Measurements from ENCODE around the gene DMRT2.

GRCh38 chr9:1083325-1083913 is 33.3 kb downstream of the DMRT2 start:
- TF ChIP-seq YY1 (IDR thresholded peaks at IDR 0.05; ENCODE audit: low read depth), result no peak
- no peak for TF ChIP-seq EGR1 (IDR thresholded peaks at IDR 0.05)
- TF ChIP-seq MAX (IDR thresholded peaks at IDR 0.05), result no peak
- no peak for TF ChIP-seq TAF1 (IDR thresholded peaks at IDR 0.05; ENCODE audit: low read depth)
